H9 (cell line): Measurements from ENCODE around the gene ARHGEF10L. TPM values are rescaled to one million over a fixed set of nuclear protein-coding genes. Genes with fewer than 3 reads are reported as not detected.

Source experiments
- DNase-seq: peaks from one replicate; pipeline ENCODE4 v3.0.0-alpha.2; 2017
- H2AFZ ChIP-seq: one replicate; pipeline ENCODE4 v1.6.1; 2013; ENCODE audit warnings: mild to moderate bottlenecking, low read length, control low read depth, moderate library complexity
- H2AK5ac ChIP-seq: 2 replicates; pipeline ENCODE4 v1.6.1; 2013; ENCODE audit warnings: low read length, control low read depth, mixed read lengths; ENCODE audit not compliant: insufficient read length
- H2BK120ac ChIP-seq: one replicate; pipeline ENCODE4 v1.6.1; 2013; ENCODE audit warnings: low read depth, mild to moderate bottlenecking, low read length, control low read depth, inconsistent platforms; ENCODE audit not compliant: poor library complexity, severe bottlenecking
- H2BK12ac ChIP-seq: 2 replicates; pipeline ENCODE4 v1.6.1; 2013; ENCODE audit warnings: low read length, control low read depth, mixed read lengths, low read depth; ENCODE audit not compliant: insufficient read length
- H2BK15ac ChIP-seq: 2 replicates; pipeline ENCODE4 v1.6.1; 2013; ENCODE audit warnings: low read depth, low read length, control low read depth
- H2BK20ac ChIP-seq: one replicate; pipeline ENCODE4 v1.6.1; 2013; ENCODE audit warnings: low read depth, mild to moderate bottlenecking, low read length, control low read depth, inconsistent platforms; ENCODE audit not compliant: poor library complexity, severe bottlenecking
- H2BK5ac ChIP-seq: 2 replicates; pipeline ENCODE4 v1.6.1; 2013; ENCODE audit warnings: low read length, control low read depth, mixed read lengths; ENCODE audit not compliant: insufficient read length
- H3K14ac ChIP-seq: 2 replicates; pipeline ENCODE4 v1.6.1; 2013; ENCODE audit warnings: low read length, control low read depth; ENCODE audit not compliant: insufficient read depth
- H3K18ac ChIP-seq: 2 replicates; pipeline ENCODE4 v1.6.1; 2013; ENCODE audit warnings: low read depth, mild to moderate bottlenecking, mixed read lengths, low read length, control low read depth; ENCODE audit not compliant: insufficient read length
- H3K23ac ChIP-seq: 2 replicates; pipeline ENCODE4 v1.6.1; 2013; ENCODE audit warnings: low read length, control low read depth, mixed read lengths, low read depth; ENCODE audit not compliant: insufficient read length
- H3K23me2 ChIP-seq: 2 replicates; pipeline ENCODE4 v1.6.1; 2013; ENCODE audit warnings: low read depth, mild to moderate bottlenecking, mixed read lengths, low read length, control low read depth; ENCODE audit not compliant: insufficient read length, poor library complexity, severe bottlenecking
- H3K27ac ChIP-seq: 2 replicates; pipeline ENCODE4 v1.5.1; 2013; ENCODE audit warnings: low read length, control low read depth, mixed read lengths, low read depth; ENCODE audit not compliant: insufficient read length
- H3K27me3 ChIP-seq: 2 replicates; pipeline ENCODE4 v1.6.1; 2013; ENCODE audit warnings: low read length, control low read depth, inconsistent platforms; ENCODE audit not compliant: insufficient read depth
- H3K4ac ChIP-seq: 2 replicates; pipeline ENCODE4 v1.6.1; 2013; ENCODE audit warnings: low read depth, mild to moderate bottlenecking, control low read depth, inconsistent platforms, low read length, moderate library complexity
- H3K4me1 ChIP-seq: 2 replicates; pipeline ENCODE4 v1.6.1; 2013; ENCODE audit warnings: low read length, control low read depth, inconsistent platforms; ENCODE audit not compliant: insufficient read depth
- H3K4me2 ChIP-seq: 2 replicates; pipeline ENCODE4 v1.6.1; 2013; ENCODE audit warnings: low read length, control low read depth, mixed read lengths; ENCODE audit not compliant: insufficient read length, insufficient read depth
- H3K56ac ChIP-seq: 2 replicates; pipeline ENCODE4 v1.6.1; 2013; ENCODE audit warnings: low read depth, mild to moderate bottlenecking, mixed read lengths, low read length, control low read depth; ENCODE audit not compliant: insufficient read length
- H3K79me1 ChIP-seq: 2 replicates; pipeline ENCODE4 v1.6.1; 2013; ENCODE audit warnings: low read depth, mild to moderate bottlenecking, moderate library complexity, low read length, control low read depth, inconsistent platforms; ENCODE audit not compliant: insufficient read depth, poor library complexity, severe bottlenecking
- H3K79me2 ChIP-seq: 2 replicates; pipeline ENCODE4 v1.6.1; 2013; ENCODE audit warnings: low read length, control low read depth, inconsistent platforms; ENCODE audit not compliant: insufficient read depth
- H3K9ac ChIP-seq: 2 replicates; pipeline ENCODE4 v1.6.1; 2013; ENCODE audit warnings: low read length, control low read depth, mixed read lengths; ENCODE audit not compliant: insufficient read length; ENCODE audit errors: extremely low read depth
- H3K9me3 ChIP-seq: one replicate; pipeline ENCODE4 v1.6.1; 2013; ENCODE audit warnings: low read depth, low read length, inconsistent platforms; ENCODE audit not compliant: control insufficient read depth
- H3T11ph ChIP-seq: one replicate; pipeline ENCODE4 v1.6.1; 2013; ENCODE audit warnings: mild to moderate bottlenecking, low read length, control low read depth, inconsistent platforms
- H4K20me1 ChIP-seq: one replicate; pipeline ENCODE4 v1.6.1; 2013; ENCODE audit not compliant: control insufficient read depth, insufficient read length, insufficient read depth
- H4K5ac ChIP-seq: 2 replicates; pipeline ENCODE4 v1.6.1; 2013; ENCODE audit warnings: low read depth, mild to moderate bottlenecking, mixed read lengths, low read length, control low read depth; ENCODE audit not compliant: insufficient read length
- H4K8ac ChIP-seq: replicated peaks from 2 replicates; pipeline ENCODE4 v1.6.1; 2013; ENCODE audit warnings: low read length, control low read depth, mixed read lengths, low read depth; ENCODE audit not compliant: insufficient read length
- H4K91ac ChIP-seq: 2 replicates; pipeline ENCODE4 v1.6.1; 2013; ENCODE audit warnings: low read depth, mild to moderate bottlenecking, moderate library complexity, mixed read lengths, low read length, control low read depth; ENCODE audit not compliant: insufficient read length
- H3K27ac Mint-ChIP-seq, 3 experiments: 2 replicates in 2 of 3; 3 replicates in 1 of 3; pipeline ENCODE4 v1.8.0; 2020 to 2021; ENCODE audit warnings: mixed read lengths in 3 of 3, mild to moderate bottlenecking in 1 of 3, moderate library complexity in 1 of 3
- H3K27me3 Mint-ChIP-seq: 2 replicates; pipeline ENCODE4 v1.8.0; 2021; ENCODE audit warnings: low read depth, mild to moderate bottlenecking, moderate library complexity, mixed read lengths
- H3K36me3 Mint-ChIP-seq, 3 experiments: 2 replicates in 2 of 3; 3 replicates in 1 of 3; pipeline ENCODE4 v1.8.0; 2020 to 2021; ENCODE audit warnings: low read depth in 3 of 3, mixed read lengths in 3 of 3; ENCODE audit not compliant: insufficient read depth in 1 of 3
- H3K4me1 Mint-ChIP-seq, 2 experiments: 2 replicates each; pipeline ENCODE4 v1.8.0; 2020; ENCODE audit warnings: mixed read lengths in 2 of 2
- H3K4me3 Mint-ChIP-seq, 2 experiments: 2 replicates in 1 of 2; 3 replicates in 1 of 2; pipeline ENCODE4 v1.8.0; 2020 to 2021; ENCODE audit warnings: mild to moderate bottlenecking in 2 of 2, mixed read lengths in 2 of 2, moderate library complexity in 1 of 2
- H3K9me3 Mint-ChIP-seq, 2 experiments: 2 replicates in 1 of 2; 3 replicates in 1 of 2; pipeline ENCODE4 v1.8.0; 2020; ENCODE audit warnings: mild to moderate bottlenecking in 2 of 2, mixed read lengths in 2 of 2, moderate library complexity in 1 of 2
- CTCF ChIP-seq: fragments of 200-600 bp; sonication (generic); conservative IDR thresholded peaks from 3 replicates; pipeline ENCODE4 v1.8.0; 2021; ENCODE audit warnings: antibody characterized with exemption, mild to moderate bottlenecking
- whole genome bisulfite sequencing: extraction: QIAGEN DNeasy Blood & Tissue Kit; methylation state at CpG from one replicate; pipeline ENCODE4 v1.1.7; 2013; ENCODE audit warnings: missing lambda C conversion rate, low lambda C conversion rate, mixed read lengths; ENCODE audit not compliant: insufficient read length; ENCODE audit errors: extremely low coverage; 5-methylcytosine and 5-hydroxymethylcytosine counted together
- total RNA-seq: library from RNA; stranded (reverse); gene quantifications from 2 replicates; pipeline ENCODE4 v1.2.1, GENCODE V29; 2021

The ARHGEF10L gene
- total RNA-seq, 1 experiment from 2014 or later, result 20.2 TPM

GRCh38 chr1:17741052-17741451, 201.6 kb downstream of the ARHGEF10L start:
- DNase-seq, result no peak
- Histone ChIP-seq H3K9ac (no peak overlapping the region), H2BK120ac (no peak overlapping the region), H2BK12ac (no peak overlapping the region), H3K14ac (no peak overlapping the region), H2AFZ (no peak overlapping the region), H4K20me1 (no peaks in the 10 kb centered on the region), H3K27ac (no peak overlapping the region), H3K4ac (no peak overlapping the region), H2AK5ac (no peak overlapping the region), H3K4me1 (no peaks in the 10 kb centered on the region), H3K9me3 (no peaks in the 10 kb centered on the region), H3K27me3 (no peaks in the 10 kb centered on the region; the same call in 1 of the 2 replicates), H2BK15ac (no peak overlapping the region), H3K23ac (no peak overlapping the region), H3K23me2 (no peaks in the 10 kb centered on the region), H3K4me2 (no peak overlapping the region), H2BK20ac (no peak overlapping the region), H3K79me1 (no peaks in the 10 kb centered on the region), H3T11ph (no peak overlapping the region), H3K18ac (no peak overlapping the region), H2BK5ac (no peak overlapping the region), H3K79me2 (no peaks in the 10 kb centered on the region), H4K5ac (no peak overlapping the region), H4K8ac (no peak overlapping the region), H4K91ac (no peak overlapping the region), H3K56ac (no peak overlapping the region)
- Mint-ChIP-seq H3K4me3 (no peak overlapping the region), H3K36me3 (no peaks in the 10 kb centered on the region), H3K4me1 (peaks cover 13 to 35% of the 10 kb centered on the region in 2 experiments), H3K27me3 (no peaks in the 10 kb centered on the region), H3K9me3 (no peaks in the 10 kb centered on the region), H3K27ac (no peak overlapping the region)
- TF ChIP-seq CTCF, result peak; percentile 58
- WGBS, result no CpG with 5 or more reads among the region's 5 CpGs
